DND-41 (cell line): ENCODE data around the gene HLA-DQA1.
"Not testable (repeated sequence)": the region's sequence is repeated elsewhere in the genome, so short reads cannot be mapped to it uniquely, and the experiment has no call there.

Experiments used
- ATAC-seq: fragments of 200-7000 bp; cut with Tn5 transposase; 3 replicates; pipeline ENCODE4 v1.9.1; 2021; ENCODE audit warnings: low read depth; ENCODE audit not compliant: insufficient read depth
- DNase-seq: peaks from one replicate; pipeline ENCODE4 v3.0.0-alpha.2; 2020
- H2AFZ ChIP-seq: 2 replicates; pipeline ENCODE4 v1.6.0; 2012; ENCODE audit warnings: low read depth, low read length
- H3K27ac ChIP-seq: 2 replicates; pipeline ENCODE4 v1.5.1; 2012; ENCODE audit warnings: low read length, inconsistent platforms
- H3K27me3 ChIP-seq: fragments of 200-600 bp; sonication (generic); 2 replicates; pipeline ENCODE4 v1.6.0; 2012; ENCODE audit warnings: low read length, mild to moderate bottlenecking, inconsistent platforms; ENCODE audit not compliant: insufficient read depth, poor library complexity
- H3K36me3 ChIP-seq: 2 replicates; pipeline ENCODE4 v1.5.1; 2012; ENCODE audit warnings: low read length, inconsistent platforms; ENCODE audit not compliant: insufficient read depth
- H3K4me1 ChIP-seq: 2 replicates; pipeline ENCODE4 v1.5.1; 2012; ENCODE audit warnings: mild to moderate bottlenecking, low read length; ENCODE audit not compliant: insufficient read depth
- H3K4me2 ChIP-seq: 2 replicates; pipeline ENCODE4 v1.6.0; 2012; ENCODE audit warnings: mild to moderate bottlenecking, moderate library complexity, low read length, inconsistent platforms; ENCODE audit not compliant: insufficient read depth
- H3K4me3 ChIP-seq, 2 experiments: fragments of 200-600 bp in 1 of 2; shearing (Covaris generic) in 1 of 2; 2 replicates each; pipeline ENCODE4 v1.5.1; 2012 to 2016; ENCODE audit warnings: inconsistent platforms in 2 of 2, low read length in 2 of 2, mild to moderate bottlenecking in 2 of 2, low read depth in 1 of 2, moderate library complexity in 1 of 2
- H3K79me2 ChIP-seq: 2 replicates; pipeline ENCODE4 v1.6.0; 2012; ENCODE audit warnings: low read length, inconsistent platforms; ENCODE audit not compliant: insufficient read depth
- H3K9ac ChIP-seq: 2 replicates; pipeline ENCODE4 v1.6.0; 2012; ENCODE audit warnings: low read depth, mild to moderate bottlenecking, inconsistent platforms, low read length, moderate library complexity
- H3K9me3 ChIP-seq: 2 replicates; pipeline ENCODE4 v1.5.1; 2012; ENCODE audit warnings: low read length, moderate library complexity, mild to moderate bottlenecking, inconsistent platforms; ENCODE audit not compliant: insufficient read depth, severe bottlenecking
- H4K20me1 ChIP-seq: 2 replicates; pipeline ENCODE4 v1.6.0; 2012; ENCODE audit warnings: low read length; ENCODE audit not compliant: insufficient read depth
- EZH2 ChIP-seq: IDR thresholded peaks from 3 replicates; pipeline ENCODE4 v1.6.1; 2012; ENCODE audit warnings: borderline replicate concordance, low read depth, mild to moderate bottlenecking, moderate library complexity, low read length, inconsistent platforms; ENCODE audit not compliant: severe bottlenecking
- TF ChIP-seq, protein P1 (sequence below): IDR thresholded peaks from 2 replicates; pipeline ENCODE4 v1.5.1; 2012; ENCODE audit warnings: borderline replicate concordance, low read length, moderate library complexity, mild to moderate bottlenecking; ENCODE audit not compliant: poor library complexity, severe bottlenecking; ENCODE audit errors: extremely low read depth

The HLA-DQA1 gene

DNA sequence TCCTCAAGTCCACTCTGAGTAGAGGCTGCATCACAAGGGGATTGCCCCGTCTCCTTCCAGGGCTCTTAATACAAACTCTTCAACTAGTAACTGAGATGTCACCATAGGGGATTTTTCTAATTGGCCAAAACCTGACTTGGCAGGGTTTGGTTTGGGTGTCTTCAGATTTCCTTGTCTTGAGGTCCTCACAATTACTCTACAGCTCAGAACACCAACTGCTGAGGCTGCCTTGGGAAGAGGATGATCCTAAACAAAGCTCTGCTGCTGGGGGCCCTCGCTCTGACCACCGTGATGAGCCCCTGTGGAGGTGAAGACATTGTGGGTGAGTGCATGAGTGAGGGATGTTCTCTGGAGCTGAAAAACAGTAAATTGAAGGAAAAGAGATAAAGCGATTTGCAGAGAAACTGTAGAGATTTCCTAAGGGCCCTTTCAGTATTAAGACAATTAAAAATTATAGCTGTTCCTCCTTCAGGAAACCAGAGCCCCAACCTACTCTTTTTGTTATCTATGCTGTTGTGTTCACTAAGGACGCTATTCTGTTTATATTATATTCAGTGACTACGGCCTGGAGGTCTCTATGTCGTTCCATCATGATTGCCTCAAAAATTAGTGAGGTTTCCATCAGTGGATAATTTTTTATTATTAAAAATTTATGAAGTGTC, at the start of gene HLA-DQA1:
HLA-DQA1 (plus strand) TSS at position 188 of the 662 bp plus-strand sequence; CDS start at position 241, 53 bp downstream.
- H3K36me3 ChIP-seq = no peaks in the 10 kb centered on the region
- H3K4me2 ChIP-seq = no peak within 1 kb of the TSS
- H3K9ac ChIP-seq = no peak within 1 kb of the TSS
- H3K27me3 ChIP-seq = peaks cover 21% of the 10 kb centered on the region
- no peak within 1 kb of the TSS for H3K4me3 ChIP-seq
- H3K27ac ChIP-seq = no peak within 1 kb of the TSS
- DNase-seq (no peak), ATAC-seq (no peak)
- TF ChIP-seq, protein P1, sequence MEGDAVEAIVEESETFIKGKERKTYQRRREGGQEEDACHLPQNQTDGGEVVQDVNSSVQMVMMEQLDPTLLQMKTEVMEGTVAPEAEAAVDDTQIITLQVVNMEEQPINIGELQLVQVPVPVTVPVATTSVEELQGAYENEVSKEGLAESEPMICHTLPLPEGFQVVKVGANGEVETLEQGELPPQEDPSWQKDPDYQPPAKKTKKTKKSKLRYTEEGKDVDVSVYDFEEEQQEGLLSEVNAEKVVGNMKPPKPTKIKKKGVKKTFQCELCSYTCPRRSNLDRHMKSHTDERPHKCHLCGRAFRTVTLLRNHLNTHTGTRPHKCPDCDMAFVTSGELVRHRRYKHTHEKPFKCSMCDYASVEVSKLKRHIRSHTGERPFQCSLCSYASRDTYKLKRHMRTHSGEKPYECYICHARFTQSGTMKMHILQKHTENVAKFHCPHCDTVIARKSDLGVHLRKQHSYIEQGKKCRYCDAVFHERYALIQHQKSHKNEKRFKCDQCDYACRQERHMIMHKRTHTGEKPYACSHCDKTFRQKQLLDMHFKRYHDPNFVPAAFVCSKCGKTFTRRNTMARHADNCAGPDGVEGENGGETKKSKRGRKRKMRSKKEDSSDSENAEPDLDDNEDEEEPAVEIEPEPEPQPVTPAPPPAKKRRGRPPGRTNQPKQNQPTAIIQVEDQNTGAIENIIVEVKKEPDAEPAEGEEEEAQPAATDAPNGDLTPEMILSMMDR = no peak
- TF ChIP-seq EZH2 = no peak
- H2AFZ ChIP-seq = no peak within 1 kb of the TSS
- no peaks in the 10 kb centered on the region for H4K20me1 ChIP-seq
- H3K79me2 ChIP-seq = no peaks in the 10 kb centered on the region
- H3K4me1 ChIP-seq = no peaks in the 10 kb centered on the region
- no peaks in the 10 kb centered on the region for H3K9me3 ChIP-seq

DNA sequence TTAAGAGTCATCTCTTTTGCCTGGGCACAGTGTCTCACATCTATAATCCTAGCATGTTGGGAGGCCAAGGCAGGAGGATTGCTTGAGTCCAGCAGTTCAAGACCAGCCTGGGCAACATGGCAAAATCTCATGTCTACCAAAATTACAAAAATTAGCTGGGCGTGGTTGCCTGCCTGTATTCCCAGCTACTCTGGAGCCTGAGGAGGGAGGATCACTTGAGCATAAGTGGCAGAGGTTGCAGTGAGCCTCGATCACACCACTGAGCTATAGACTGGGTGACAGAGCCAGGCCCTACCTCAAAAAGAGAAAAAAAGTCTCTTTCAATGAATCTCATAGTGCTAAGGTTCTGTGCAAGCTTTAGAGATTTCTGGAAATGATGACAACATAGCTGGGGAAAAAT, 49.0 kb upstream of the HLA-DQA1 start:
- DNase-seq (no peak), ATAC-seq (no peak)
- H2AFZ ChIP-seq = no peak overlapping the region
- no peaks in the 10 kb centered on the region for H3K9me3 ChIP-seq
- no peak overlapping the region for H3K4me2 ChIP-seq
- no peaks in the 10 kb centered on the region for H3K4me1 ChIP-seq
- TF ChIP-seq, protein P1 = no peak
- no peak for TF ChIP-seq EZH2
- H3K36me3 ChIP-seq = no peaks in the 10 kb centered on the region
- peaks cover 3% of the 10 kb centered on the region for H3K27me3 ChIP-seq
- no peaks in the 10 kb centered on the region for H4K20me1 ChIP-seq
- no peak overlapping the region for H3K27ac ChIP-seq
- no peak overlapping the region for H3K4me3 ChIP-seq
- H3K79me2 ChIP-seq = no peaks in the 10 kb centered on the region
- H3K9ac ChIP-seq = no peak overlapping the region

DNA sequence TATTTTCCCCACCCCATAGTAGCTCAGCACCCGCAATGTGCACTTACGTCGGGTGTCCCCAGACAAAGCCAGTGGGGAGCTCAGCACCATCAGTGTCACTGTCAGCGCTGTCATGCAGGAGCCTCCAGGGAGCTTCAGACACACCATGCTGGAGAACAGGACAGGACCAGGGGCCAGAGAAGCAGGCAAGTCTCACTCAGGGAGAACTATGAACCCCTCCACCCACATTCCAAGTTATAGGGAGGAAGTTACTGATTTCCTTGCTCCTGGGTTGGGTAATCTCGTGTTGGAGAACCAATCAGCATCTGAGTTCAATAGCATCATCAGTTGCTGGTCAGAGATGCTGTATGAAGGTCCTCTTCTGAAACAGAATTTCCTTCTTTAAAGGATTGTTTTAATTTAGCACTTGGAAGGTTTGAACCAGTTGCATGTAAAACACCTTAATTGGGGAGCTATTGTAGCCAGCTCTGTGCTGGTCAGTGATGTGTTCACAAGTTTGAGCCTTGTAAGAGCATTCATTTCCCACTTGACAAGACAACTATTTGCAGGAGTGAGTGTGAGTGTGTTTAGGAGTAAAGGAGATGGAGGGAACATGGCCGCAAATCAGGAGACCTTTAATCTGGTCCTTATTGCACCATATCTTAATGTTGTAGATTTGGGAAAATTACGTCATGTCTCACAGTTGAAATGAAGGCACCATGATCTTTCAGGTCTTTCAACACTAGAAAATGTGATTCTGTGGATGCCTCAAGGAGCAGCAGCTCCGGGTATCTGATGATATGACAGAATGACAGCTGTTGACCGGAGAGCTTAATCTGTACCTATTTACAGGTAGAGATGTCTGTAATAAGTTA, 47.4 kb upstream of the HLA-DQA1 start, which contains the start of gene HLA-DRB1:
HLA-DRB1 (minus strand) TSS at position 253 of the 854 bp plus-strand sequence; CDS start at position 147, 106 bp downstream.
- Histone ChIP-seq H4K20me1 (no peaks in the 10 kb centered on the region), H3K36me3 (no peaks in the 10 kb centered on the region), H3K9ac (no peak within 1 kb of the TSS), H3K4me3 (no peak within 1 kb of the TSS), H3K27me3 (peaks cover 3% of the 10 kb centered on the region), H3K4me2 (no peak within 1 kb of the TSS), H3K9me3 (no peaks in the 10 kb centered on the region), H3K79me2 (no peaks in the 10 kb centered on the region), H2AFZ (no peak within 1 kb of the TSS), H3K4me1 (no peaks in the 10 kb centered on the region), H3K27ac (no peak within 1 kb of the TSS)
- peak; percentile 80 for ATAC-seq
- DNase-seq = peak; percentile 3
- TF ChIP-seq, protein P1 = no peak
- TF ChIP-seq EZH2 = no peak

DNA sequence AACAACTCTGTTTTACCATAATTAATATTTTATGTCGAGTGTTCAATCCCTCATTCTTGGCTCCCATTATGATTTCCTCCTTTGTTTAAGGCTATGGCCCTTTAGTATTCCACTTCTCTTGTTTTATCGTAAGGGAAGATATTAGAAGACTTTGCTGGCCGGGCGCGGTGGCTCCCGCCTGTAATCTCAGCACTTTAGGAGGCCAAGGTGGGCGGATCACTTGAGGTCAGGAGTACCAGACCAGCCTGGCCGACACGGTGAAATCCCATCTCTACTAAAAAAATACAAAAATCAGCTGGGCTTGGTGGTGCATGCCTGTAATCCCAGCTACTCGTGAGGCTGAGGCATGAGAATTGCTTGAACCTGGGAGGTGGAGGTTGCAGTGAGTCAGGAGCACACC, 46.5 kb upstream of the HLA-DQA1 start:
- not testable (repeated sequence) for H3K79me2 ChIP-seq, H3K36me3 ChIP-seq, H3K4me3 ChIP-seq, H2AFZ ChIP-seq, ATAC-seq, H3K27me3 ChIP-seq, DNase-seq, H3K27ac ChIP-seq, H3K4me2 ChIP-seq, H4K20me1 ChIP-seq, H3K9ac ChIP-seq, H3K9me3 ChIP-seq, H3K4me1 ChIP-seq
